Prostate gland (tissue), 2 donors: ENCODE measurements around the gene RPL35. TPM values are rescaled to one million over a fixed set of nuclear protein-coding genes. Genes with fewer than 3 reads are reported as not detected.

Experiments
- DNase-seq: peaks from one replicate; pipeline ENCODE4 v3.0.0-alpha.2; 2019; ENCODE audit warnings: low spot score
- H3K27ac ChIP-seq, 2 donors: fragments of 200-600 bp; sonication (generic); 2 replicates each; pipeline ENCODE4 v1.5.1; 2017 to 2019
- H3K27me3 ChIP-seq: fragments of 200-600 bp; sonication (generic); replicated peaks from 2 replicates; pipeline ENCODE4 v1.5.1; 2019; ENCODE audit not compliant: insufficient read depth
- H3K36me3 ChIP-seq, 2 donors: fragments of 200-600 bp; sonication (generic); 1 replicate in 1 of 2; 2 replicates in 1 of 2; pipeline versions ENCODE4 v1.5.1 to v1.8.1; 2017 to 2019
- H3K4me1 ChIP-seq: fragments of 200-600 bp; sonication (generic); replicated peaks from 2 replicates; pipeline ENCODE4 v1.5.1; 2019
- H3K4me3 ChIP-seq, 2 donors: fragments of 200-600 bp; sonication (generic); 2 replicates each; pipeline ENCODE4 v1.5.1; 2017 to 2019
- H3K9me3 ChIP-seq: fragments of 200-600 bp; sonication (generic); 2 replicates; pipeline ENCODE4 v1.5.1; 2017
- CTCF ChIP-seq, 4 experiments: fragments of 200-600 bp in 2 of 4; fragments of 450-650 bp in 2 of 4; sonication (generic) in 2 of 4; IDR thresholded peaks; 1 replicate in 3 of 4; 2 replicates in 1 of 4; pipeline ENCODE4 v1.5.1; 2016 to 2019; ENCODE audit warnings: antibody characterized with exemption in 4 of 4, mild to moderate bottlenecking in 2 of 4, moderate library complexity in 2 of 4
- POLR2A ChIP-seq: fragments of 450-650 bp; IDR thresholded peaks from one replicate; pipeline ENCODE4 v1.6.1; 2016; ENCODE audit warnings: antibody characterized with exemption, mild to moderate bottlenecking
- POLR2AphosphoS5 ChIP-seq: sonication (generic); formaldehyde crosslinking; IDR thresholded peaks from one replicate; pipeline ENCODE4 v1.6.1; 2017; ENCODE audit warnings: antibody characterized with exemption
- WGBS: methylation state at CpG from one replicate; pipeline ENCODE4 v1.1.5; 2018; 5-methylcytosine and 5-hydroxymethylcytosine counted together
- intact Hi-C: fragments of 100-400 bp; cut with DNase I; formaldehyde crosslinking; loops from one replicate; pipeline ENCODE4 v1.14.2; 2022
- total RNA-seq, 2 donors: library from RNA; depleted of rRNA; stranded (reverse); fragments of >200 nt; gene quantifications; one replicate each; pipeline ENCODE4 v1.1.0, GENCODE V29; 2016

The RPL35 gene
- total RNA-seq, 2 donors from 2014 or later = 1,539 to 2,854 TPM

GRCh38 chr9:124828489-124829333 is 33.0 kb downstream of the RPL35 start:
- intact Hi-C loops = no loop called here
- Histone ChIP-seq H3K27ac (no peak overlapping the region), H3K9me3 (no peaks in the 10 kb centered on the region), H3K27me3 (no peaks in the 10 kb centered on the region), H3K4me1 (no peaks in the 10 kb centered on the region), H3K36me3 (no peaks in the 10 kb centered on the region), H3K4me3 (no peak overlapping the region)
- TF ChIP-seq CTCF (IDR thresholded peaks at IDR 0.05) (no peak), POLR2AphosphoS5 (no peak), POLR2A (no peak)
- WGBS = 59% methylated on average over 2 of the region's 2 CpGs
- DNase-seq = no peak

- 48% methylated on average over 12 of the region's 12 CpGs for WGBS
- intact Hi-C loops = no loop called here
- TF ChIP-seq POLR2AphosphoS5 (no peak), CTCF (IDR thresholded peaks at IDR 0.05) (no peak), POLR2A (no peak)
These were observed 40.8 kb downstream of the RPL35 start for GRCh38 chr9:124820698-124821623.

DNA sequence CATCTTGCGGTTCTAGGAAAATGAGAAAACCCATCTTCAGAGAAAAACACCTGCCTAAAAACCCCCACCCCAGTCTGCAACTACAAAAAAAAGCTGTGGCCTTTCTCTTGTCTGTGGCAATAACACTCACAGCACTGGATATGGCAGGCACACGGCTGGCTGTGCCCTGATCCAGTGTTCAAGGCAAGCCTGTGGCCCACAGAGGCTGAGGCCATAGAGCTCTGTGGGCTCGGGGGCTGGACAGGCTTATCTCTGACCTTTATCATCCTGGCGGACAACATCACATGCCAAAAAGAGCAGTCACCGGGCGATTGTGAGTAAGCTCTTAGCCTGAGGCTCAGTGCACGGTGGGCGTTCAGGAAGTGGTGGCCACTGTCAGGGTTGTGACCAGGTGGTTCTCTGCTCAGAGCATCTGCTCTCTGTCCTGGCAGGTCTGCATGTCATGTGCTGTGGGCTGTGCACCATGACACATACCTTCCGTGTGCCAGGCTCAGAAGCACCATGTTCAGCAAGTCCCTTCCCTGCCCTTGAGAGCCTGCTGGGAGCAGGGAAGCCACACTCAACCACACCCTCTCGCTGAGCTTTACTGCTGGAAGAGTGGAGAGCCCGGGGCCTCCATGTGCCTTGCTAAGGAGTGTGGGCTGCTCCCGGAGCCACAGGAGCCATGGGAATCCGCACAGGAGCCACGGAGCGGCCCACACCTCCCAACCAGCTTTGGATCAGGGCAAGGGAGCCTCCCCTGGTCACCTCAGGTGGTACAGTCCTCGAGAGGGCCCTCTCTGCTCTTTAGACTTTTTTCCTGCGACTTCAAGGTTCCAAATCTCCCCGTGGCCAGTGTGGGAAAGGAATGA is 43.1 kb downstream of the RPL35 start:
- Histone ChIP-seq H3K4me3 (no peak overlapping the region), H3K27me3 (peaks cover 2% of the 10 kb centered on the region), H3K9me3 (no peaks in the 10 kb centered on the region), H3K4me1 (no peaks in the 10 kb centered on the region), H3K36me3 (no peaks in the 10 kb centered on the region), H3K27ac (peak overlapping the region in 1 of 2 donors; percentile 53)
- 53% methylated on average over 18 of the region's 18 CpGs for WGBS
- intact Hi-C loops = no loop called here
- no peak for DNase-seq
- TF ChIP-seq POLR2A (no peak), POLR2AphosphoS5 (no peak), CTCF (IDR thresholded peaks at IDR 0.05) (no peak)

More at GRCh38 chr9:124820698-124821623, 40.8 kb downstream of the RPL35 start:
- Histone ChIP-seq H3K27ac (no peak overlapping the region), H3K36me3 (no peaks in the 10 kb centered on the region), H3K9me3 (no peaks in the 10 kb centered on the region), H3K27me3 (peaks cover 2% of the 10 kb centered on the region), H3K4me3 (no peak overlapping the region), H3K4me1 (no peaks in the 10 kb centered on the region)
- DNase-seq = no peak

GRCh38 chr9:124815601-124816000 is 46.2 kb downstream of the RPL35 start:
- 80% methylated on average over 5 of the region's 5 CpGs for WGBS

More at GRCh38 chr9:124815601-124816000, 46.2 kb downstream of the RPL35 start:
- Histone ChIP-seq H3K9me3 (no peaks in the 10 kb centered on the region), H3K4me3 (no peak overlapping the region), H3K36me3 (no peaks in the 10 kb centered on the region), H3K27ac (no peak overlapping the region), H3K27me3 (peaks cover 2% of the 10 kb centered on the region), H3K4me1 (no peaks in the 10 kb centered on the region)
- TF ChIP-seq POLR2A = no peak
- TF ChIP-seq CTCF (IDR thresholded peaks at IDR 0.05) = no peak
- no peak for TF ChIP-seq POLR2AphosphoS5
- intact Hi-C loops = no loop called here
- DNase-seq = no peak
